WTC11 (cell line): ENCODE measurements around the gene NPDC1.

Source experiments
- ATF2 ChIP-seq: sonication (generic); formaldehyde crosslinking; IDR thresholded peaks from 2 replicates; pipeline ENCODE4 v1.8.1; 2022; ENCODE audit warnings: low read depth, missing genetic modification reagents, borderline replicate concordance
- CBFB ChIP-seq: sonication (generic); formaldehyde crosslinking; IDR thresholded peaks from 2 replicates; pipeline ENCODE4 v1.8.1; 2022; ENCODE audit warnings: mild to moderate bottlenecking, low read depth, missing genetic modification reagents
- CDX4 ChIP-seq: fragments of 250-450 bp; sonication (Bioruptor Pico); IDR thresholded peaks from 2 replicates; pipeline ENCODE4 v1.9.0; 2021; ENCODE audit warnings: moderate library complexity, mild to moderate bottlenecking, inconsistent platforms, borderline replicate concordance
- CTCF ChIP-seq: fragments of 200-600 bp; IDR thresholded peaks from 2 replicates; pipeline ENCODE4 v1.8.0; 2022; ENCODE audit warnings: antibody characterized with exemption
- E2F4 ChIP-seq: sonication (generic); formaldehyde crosslinking; IDR thresholded peaks from 2 replicates; pipeline ENCODE4 v1.8.1; 2022; ENCODE audit warnings: low read depth, mild to moderate bottlenecking, moderate library complexity, missing genetic modification reagents, borderline replicate concordance
- EMX1 ChIP-seq: fragments of 250-450 bp; sonication (Bioruptor Pico); IDR thresholded peaks from 2 replicates; pipeline ENCODE4 v1.8.0; 2021; ENCODE audit warnings: mild to moderate bottlenecking
- HMGXB4 ChIP-seq: sonication (generic); formaldehyde crosslinking; IDR thresholded peaks from 2 replicates; pipeline ENCODE4 v1.8.1; 2023; ENCODE audit warnings: mild to moderate bottlenecking, moderate library complexity, missing genetic modification reagents
- JUN ChIP-seq: sonication (generic); formaldehyde crosslinking; IDR thresholded peaks from 2 replicates; pipeline ENCODE4 v1.8.0; 2023; ENCODE audit warnings: mild to moderate bottlenecking, missing genetic modification reagents
- SP1 ChIP-seq: sonication (generic); formaldehyde crosslinking; conservative IDR thresholded peaks from 2 replicates; pipeline ENCODE4 v1.8.1; 2022; ENCODE audit warnings: missing genetic modification reagents
- STAT6 ChIP-seq: sonication (generic); formaldehyde crosslinking; conservative IDR thresholded peaks from 2 replicates; pipeline ENCODE4 v1.8.1; 2023; ENCODE audit warnings: mild to moderate bottlenecking, low read depth, missing genetic modification reagents, moderate library complexity
- ZBTB43 ChIP-seq: sonication (generic); formaldehyde crosslinking; IDR thresholded peaks from 2 replicates; pipeline ENCODE4 v1.8.1; 2023; ENCODE audit warnings: mild to moderate bottlenecking, missing genetic modification reagents
- ZNF138 ChIP-seq: sonication (generic); formaldehyde crosslinking; conservative IDR thresholded peaks from 2 replicates; pipeline ENCODE4 v1.8.1; 2022; ENCODE audit warnings: mild to moderate bottlenecking, moderate library complexity, missing genetic modification reagents
- ZNF219 ChIP-seq: sonication (generic); formaldehyde crosslinking; IDR thresholded peaks from 2 replicates; pipeline ENCODE4 v1.8.0; 2023; ENCODE audit warnings: missing genetic modification reagents, mild to moderate bottlenecking, borderline replicate concordance

- TF ChIP-seq CTCF (0 out of 2 replicates have a peak, but pooled peaks have one; percentile 9), ZNF219 (CRISPR knock-in tag) (no peak), STAT6 (CRISPR knock-in tag) (no peak), HMGXB4 (CRISPR knock-in tag) (peak; percentile 70; the same call in 1 of the 2 replicates), EMX1 (no peak), E2F4 (CRISPR knock-in tag) (no peak), CBFB (CRISPR knock-in tag) (no peak), ATF2 (no peak), SP1 (CRISPR knock-in tag) (no peak), ZNF138 (no peak), JUN (CRISPR knock-in tag) (no peak), ZBTB43 (CRISPR knock-in tag) (no peak), CDX4 (CRISPR knock-in tag) (no peak)
These were observed 17.5 kb downstream of the NPDC1 start for GRCh38 chr9:137028263-137029057.
